Medulla oblongata (tissue), 1 donor: ENCODE measurements around the gene TPPP.
"Not testable (repeated sequence)": the region's sequence is repeated elsewhere in the genome, so short reads cannot be mapped to it uniquely, and the experiment has no call there.

Source experiments
- DNase-seq: peaks from one replicate; pipeline ENCODE4 v3.0.0-alpha.2; 2015; ENCODE audit errors: extremely low spot score

The TPPP gene

DNA sequence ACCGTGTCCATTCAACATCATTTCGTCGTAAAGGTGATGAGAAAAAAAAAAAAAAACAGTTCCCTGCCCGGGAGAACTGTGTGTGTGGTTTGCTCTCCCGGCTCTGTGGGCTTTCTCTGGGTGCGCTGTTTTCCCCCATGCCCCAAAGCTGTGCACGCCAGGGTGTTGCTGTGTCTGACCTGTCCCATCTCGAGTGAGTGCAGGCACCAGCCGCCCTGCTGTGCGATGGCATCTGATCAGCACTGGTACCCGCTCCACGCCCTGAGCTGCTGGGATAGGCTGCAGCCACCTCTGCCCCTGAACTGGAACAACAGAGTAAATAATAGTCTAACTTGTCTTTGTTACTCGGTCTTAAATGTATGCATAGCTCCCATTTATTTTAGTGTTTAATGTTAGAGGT is 47.7 kb downstream of the TPPP start:
- no peak for DNase-seq

DNA sequence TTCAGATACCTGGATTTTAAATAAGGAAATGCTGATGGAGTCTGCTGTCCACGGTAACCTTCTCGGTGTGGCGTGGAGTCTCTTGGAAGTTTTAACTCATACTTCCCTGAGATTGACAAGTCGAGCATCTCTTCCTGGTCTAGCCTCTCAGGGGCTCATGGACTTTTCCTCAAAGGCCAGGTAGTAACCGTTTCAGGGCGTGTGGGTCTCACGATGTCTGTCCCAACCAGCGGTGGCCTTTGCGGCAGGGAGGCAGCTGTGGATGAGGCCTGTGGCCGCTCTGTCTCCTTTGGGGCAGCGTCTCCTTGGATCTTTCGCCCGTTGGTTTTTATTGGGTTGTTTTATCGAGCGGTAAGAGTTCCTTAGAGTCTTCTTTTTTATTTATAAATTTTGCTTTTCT is 48.2 kb downstream of the TPPP start:
- DNase-seq = no peak

DNA sequence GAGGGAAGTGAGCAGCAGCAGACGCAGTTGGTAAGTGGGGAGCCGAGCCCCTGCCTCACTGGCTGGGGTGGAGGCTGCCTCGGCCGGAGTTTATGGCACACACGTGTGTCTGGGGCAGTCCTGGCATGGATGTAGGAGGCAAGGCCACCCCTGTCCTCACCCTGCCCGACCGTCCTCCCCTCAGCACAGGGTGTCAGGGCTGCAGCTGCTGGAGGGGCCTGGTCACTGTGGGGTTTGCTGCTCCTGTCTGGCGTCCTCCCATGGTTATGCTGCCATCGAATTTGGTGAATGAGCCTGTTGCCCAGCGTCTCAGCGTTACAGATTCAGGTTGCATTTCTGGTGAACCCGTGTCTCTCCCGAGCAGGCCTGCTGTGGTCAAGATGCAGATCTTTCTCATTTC is 48.6 kb downstream of the TPPP start:
- no peak for DNase-seq

DNA sequence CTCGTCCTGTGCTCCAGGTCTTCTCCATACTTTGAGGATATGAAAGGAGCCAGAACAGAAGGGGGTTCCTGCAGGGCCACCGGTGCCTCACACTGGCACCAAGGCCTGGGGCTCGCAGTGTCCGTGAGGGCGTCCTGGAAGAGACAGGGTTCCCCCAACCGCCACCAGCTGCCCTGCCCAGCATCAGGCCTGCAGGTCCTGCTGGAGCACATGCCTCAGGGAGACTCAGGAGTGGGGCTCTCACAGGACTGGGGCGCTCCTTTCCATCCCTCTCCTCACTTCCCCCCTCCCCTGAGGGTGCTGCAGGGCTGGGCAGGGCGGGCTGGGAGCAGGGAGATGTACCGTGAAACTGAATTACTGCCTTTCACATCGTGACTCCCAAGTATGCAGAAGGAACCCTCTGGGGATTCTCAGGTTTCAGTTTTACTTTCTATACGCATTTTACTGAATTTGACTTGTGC is 49.3 kb downstream of the TPPP start:
- DNase-seq = no peak

DNA sequence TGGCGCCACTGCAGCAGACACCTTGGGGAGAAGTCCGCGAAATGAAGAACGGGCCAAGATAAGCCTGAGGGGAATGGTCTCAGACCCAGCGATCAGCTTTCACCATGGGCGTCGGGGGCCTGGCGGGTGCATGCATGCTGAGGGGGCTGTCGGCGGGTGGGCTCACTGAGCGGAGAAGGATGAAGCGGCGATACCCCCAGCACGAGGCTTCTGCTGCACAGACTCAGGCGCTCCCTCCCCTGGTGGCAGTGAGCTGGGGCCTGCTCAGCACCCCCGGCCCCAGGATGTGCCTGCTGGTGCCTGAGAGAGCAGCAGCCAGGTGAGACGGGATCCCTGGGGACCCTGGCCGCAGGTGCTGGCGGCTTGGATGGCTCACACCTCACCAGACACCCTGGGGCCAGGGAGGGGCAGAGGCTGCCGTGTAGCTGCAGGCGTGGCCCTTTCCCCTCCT is 49.8 kb downstream of the TPPP start:
- DNase-seq = no peak

DNA sequence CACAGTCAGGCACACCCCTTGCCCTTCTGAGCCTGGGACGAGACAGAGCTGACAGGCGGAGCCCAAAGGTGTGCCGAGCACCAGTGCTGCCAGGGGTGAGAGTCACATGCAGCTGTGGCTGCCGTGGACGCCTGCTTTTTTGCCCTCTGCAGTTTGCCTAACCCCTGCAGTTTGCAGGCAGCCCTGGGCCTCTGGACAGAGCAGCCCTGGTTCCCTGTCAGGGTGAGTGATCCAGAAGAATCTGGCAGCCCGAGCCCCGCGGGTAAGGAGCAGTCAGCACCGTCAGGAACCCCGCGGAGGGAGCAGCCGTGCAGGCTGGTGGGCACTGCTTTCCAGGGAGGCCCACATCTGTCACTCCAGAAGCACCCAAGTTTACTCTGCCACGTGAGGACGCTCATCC is 50.7 kb downstream of the TPPP start:
- DNase-seq = no peak

DNA sequence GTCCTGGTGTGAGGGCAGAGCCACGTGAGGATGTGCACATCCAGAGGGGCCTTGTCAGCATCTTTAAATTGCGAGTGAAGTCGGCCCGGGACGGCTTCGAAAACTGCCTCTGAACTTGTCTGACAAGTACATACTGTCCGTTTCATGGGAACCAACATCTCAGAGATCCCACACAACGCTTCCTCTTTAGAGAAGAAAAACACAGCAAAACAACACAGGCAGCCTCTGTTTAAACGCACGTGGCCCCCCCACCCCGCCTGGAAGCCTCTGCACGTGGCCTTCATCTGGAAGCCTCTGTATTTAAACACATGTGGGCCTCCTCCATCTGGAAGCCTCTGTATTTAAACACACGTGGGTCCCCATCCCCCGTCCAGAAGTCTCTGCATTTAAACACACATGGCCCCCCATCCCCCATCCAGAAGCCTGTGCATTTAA is 51.8 kb downstream of the TPPP start:
- no peak for DNase-seq

DNA sequence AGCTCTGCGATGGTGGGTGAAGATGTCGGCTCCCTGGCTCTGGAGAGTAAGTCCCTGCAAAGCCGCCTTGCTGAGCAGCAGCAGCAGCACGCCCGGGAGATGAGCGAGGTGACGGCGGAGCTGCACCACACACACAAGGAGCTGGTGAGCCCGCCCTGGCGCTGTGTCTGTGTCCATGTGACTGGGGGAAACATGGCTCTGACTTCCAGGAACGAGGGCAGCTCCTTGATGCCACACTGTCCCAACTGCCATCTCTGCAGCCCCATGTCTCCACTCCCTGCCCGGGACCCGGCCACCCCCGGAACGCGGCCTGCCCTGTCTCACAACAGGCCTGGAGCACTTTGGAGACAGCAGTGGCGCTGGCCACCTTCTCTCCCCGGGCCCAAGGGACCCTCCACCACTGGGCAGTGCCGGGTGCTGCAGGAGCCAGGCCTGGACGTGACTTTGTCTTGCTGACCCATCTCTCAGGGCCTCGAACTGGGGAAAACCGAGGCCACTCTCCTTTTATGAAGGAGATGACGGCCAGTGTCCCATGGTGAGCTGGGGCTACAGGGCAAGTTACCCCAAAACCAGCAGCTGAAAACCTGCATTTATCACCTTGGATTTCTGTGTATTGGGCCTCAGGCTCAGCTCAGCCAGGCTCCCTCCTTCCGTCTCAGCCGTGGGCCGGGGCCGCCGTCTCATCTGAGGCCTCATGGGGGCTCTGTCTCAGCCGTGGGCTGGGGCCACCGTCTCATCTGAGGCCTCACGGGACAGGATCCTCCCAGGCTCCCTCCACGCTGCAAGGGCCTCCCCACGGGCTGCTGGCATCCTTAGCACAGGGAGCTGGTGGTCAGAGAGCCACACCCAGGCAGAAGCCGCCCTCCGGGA is 52.5 kb downstream of the TPPP start:
- DNase-seq = no peak

DNA sequence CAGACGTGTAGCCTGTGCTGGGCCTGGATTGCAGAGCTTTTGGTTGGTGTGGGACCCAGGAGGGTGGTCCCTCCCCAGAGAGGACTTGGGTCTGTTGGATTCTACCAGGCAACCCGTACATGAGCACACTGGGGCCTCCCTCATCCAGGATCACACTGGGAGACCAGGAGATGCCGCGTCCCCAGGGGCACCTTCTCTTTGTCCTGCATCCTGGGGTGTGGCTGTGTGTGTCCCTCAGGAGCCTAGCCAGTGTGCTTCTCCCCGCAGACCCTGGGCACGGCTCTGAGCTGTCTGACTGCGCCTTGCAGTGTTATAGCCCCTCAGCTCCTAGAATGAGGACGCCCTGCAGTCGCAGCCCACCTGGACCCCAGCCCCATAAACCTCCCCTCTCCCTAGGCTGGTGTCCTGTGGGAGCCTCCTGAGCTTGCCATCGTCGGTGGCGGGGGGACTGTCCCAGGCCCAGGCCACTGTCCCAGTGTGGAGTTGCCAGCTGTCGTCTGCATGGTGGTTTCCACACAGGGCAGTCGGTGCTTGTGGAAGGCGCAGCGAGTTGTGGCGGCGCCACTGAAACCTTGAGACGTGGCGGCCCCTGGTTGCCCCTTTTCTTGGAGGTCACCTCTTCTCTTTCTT is 53.5 kb downstream of the TPPP start:
- DNase-seq = no peak

DNA sequence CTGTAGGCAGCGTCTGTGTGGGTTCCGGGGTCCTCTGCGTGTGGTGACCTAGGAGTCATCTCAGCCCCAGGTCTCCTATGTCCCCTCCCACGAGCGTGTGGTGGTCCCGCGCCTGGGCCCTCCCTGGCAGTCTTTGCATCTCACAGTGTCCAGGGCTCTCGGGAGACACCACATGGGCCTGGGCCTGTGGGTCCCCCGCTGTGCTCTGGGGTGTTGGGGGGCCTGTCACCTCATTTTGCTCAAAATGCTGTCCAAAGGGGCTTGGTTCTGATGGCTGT is 54.0 kb downstream of the TPPP start:
- no peak for DNase-seq

DNA sequence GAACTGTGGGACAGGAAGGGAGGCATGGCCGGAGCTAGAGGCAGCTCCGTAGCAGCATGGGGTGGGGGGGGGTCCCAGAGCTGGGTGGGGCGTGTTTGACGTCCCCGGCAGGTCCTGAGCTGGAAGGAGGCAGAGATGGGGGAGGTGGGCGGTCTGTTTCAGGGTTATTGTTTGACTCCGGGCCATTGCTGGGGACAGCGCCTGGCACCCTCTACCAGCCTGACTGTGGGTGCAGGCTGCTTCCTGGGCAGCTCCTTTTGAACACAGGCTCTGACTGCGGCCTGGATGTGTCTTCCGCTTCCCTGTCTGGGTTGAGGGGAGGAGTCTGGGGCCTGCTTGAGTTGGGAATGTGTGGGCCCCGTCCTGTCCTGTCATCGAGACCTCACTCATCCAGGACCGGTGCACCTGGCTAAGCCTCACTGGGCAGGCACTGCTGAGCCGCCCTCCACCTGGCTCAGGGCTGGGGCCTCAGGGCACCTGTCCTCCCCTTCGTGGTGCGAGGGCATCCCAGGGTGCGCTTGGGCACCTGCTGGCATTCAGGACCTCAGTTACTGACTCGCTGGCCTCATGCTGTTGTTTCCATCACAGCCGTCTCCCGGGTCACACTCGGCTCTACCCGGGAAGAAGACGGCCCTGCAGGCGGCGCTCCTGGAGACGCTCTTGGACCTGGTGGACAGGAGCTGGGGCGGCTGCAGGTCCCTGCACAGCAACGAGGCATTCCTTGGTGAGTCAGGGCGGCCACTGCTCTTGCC is 54.5 kb downstream of the TPPP start:
- DNase-seq = no peak

DNA sequence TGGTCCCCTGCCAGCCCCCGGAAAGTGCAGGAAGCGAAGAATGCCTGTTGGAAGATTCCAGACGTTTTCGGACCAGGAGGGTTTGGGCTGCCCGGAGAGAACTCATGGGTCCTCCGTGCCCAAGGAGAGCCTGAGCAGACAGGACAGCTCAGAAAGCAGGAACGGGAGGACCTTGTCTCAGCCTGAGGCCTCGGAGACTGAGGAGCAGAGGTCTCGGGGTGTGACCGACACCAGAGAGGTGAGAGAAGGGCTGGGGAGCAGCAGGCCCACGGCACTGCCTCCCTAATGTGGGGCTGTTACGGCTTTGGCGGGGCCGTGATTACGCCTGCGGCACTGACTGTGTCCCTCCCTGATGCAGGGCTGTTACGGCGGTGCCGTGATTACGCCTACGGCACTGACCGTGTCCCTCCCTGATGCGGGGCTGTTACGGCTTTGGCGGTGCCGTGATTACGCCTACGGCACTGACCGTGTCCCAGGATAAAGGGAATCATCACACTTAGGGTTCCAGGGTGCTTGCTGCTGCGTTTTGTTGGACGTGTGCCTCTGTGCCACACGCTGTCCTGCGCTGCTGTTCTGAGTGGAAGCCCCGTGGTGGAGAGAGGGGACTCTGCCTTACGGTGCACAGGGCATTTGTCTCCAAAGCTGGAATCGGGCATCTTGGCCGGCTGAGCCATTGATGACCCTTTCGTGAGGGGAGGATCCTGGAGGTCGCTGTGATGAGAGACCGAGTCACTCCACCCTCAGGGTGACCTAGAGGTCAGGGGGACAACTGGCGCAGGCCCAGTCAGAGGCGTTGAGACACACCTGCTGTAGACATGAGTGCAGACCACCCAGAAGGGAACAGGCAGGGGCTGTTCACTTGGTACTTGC is 55.3 kb downstream of the TPPP start:
- DNase-seq = no peak

DNA sequence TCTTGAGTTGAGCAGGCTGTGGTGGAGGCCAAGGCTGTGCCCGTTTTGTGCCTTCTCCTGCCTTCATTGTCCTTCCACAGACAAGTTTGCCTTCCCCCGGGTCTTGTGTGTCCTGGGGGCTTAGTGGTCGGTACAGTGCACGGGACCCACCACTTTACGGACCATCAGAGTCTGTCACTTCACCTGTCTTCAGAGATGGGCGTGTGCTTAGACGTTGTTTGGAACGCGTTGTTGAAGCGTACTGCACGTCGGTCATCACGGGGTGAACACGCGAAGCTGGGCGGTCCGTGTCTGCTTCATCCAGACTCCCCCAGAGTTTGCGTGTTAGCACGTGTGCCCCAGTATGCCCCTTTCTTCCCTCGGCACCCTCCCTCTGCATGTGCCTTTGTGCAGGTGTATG is 56.2 kb downstream of the TPPP start:
- DNase-seq = no peak

DNA sequence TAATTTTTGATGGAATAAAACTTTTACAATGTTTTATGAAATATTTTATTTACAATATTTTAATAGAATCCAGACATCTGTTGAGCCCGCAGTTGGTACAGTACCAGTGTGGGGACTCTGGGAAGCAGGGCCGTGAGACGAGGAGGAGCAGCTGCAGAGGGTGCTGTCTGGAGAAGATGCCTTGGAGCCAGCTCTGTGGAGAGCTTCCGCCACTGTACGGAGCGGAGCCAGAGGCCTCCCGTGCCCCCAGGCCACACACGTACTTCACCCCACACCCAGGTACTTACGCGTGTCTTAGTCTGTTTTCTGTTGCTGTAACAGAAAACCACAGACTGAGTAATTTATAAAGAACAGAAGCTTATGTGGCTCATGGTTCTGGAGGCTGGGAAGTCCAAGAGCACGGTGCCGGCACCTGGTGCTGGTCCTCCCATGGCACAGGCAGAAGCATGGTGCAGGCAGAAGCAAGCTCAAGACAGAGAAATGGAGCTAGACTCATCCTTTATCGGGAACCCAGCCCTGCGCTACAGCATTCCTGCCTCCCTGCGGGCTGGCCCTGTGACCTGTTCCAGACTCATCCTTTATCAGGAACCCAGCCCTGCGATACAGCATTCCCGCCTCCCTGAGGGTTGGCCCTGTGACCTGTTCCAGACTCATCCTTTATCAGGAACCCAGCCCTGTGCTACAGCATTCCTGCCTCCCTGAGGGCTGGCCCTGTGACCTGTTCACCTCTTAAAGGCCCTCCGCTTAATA is 57.7 kb downstream of the TPPP start:
- no peak for DNase-seq

DNA sequence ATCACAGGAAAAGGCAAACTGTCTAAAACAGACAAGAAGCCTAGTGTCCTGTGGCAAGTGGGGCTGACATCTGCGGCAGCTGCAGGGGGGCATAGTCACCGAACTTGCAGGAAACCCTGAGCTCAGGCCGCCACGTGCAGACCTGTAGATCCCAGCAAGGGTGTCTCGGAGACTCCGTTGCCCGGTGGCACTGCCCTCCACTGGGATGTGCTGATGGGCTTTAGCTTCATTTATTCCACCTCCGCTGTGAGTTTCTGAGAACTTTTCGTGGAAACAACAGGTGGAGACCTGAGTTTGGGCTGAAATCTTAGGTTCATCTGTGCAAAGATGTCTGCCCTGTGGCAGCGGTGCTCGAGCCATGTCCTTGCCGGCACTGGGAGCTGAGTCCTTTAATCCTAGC is 59.0 kb downstream of the TPPP start:
- DNase-seq = no peak

DNA sequence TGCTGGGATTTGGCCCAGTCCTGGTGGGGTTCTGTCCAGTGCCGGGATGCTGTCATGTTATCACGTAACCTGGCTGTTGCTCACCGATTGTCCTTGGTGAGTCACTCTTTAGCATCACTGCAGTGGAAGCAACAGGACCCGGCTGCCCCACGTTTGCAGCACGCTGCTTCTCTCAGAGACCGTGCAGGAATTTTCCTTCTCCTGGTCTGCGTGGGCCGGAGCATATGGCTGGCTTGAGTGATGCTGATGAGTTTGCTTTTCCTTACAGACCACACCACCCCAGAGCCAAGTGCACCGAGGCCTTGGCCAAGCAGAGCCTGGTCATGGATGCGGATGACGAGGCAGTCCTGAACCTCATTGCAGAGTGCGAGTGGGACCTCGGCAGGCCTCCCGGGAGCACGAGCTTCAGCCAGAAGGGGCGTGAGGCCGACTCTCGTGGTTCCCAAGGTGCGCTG is 59.6 kb downstream of the TPPP start:
- no peak for DNase-seq

DNA sequence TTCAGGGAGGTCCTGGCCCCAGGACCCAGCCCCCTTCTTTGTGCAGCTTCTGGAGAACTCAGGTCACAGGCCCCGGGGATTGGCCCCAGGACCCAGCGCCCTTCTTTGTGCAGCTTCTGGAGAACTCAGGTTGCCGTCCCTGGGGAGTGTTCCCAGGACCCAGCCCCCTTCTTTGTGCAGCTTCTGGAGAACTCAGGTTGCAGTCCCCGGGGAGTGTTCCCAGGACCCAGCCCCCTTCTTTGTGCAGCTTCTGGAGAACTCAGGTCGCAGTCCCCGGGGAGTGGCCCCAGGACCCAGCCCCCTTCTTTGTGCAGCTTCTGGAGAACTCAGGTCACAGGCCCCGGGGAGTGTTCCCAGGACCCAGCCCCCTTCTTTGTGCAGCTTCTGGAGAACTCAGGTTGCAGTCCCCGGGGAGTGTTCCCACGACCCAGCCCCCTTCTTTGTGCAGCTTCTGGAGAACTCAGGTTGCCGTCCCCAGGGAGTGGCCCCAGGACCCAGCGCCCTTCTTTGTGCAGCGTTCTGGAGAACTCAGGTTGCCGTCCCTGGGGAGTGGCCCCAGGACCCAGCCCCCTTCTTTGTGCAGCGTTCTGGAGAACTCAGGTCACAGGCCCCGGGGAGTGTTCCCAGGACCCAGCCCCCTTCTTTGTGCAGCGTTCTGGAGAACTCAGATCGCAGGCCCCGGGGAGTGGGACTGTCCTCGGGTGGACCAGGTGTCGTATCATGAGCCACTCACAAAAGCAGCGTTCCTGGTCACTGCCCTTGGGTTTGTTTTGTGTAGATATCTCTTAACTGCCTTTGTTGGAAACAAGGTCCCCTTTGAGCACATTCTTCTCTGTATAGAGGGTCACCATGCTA is 64.6 kb downstream of the TPPP start:
- DNase-seq = not testable (repeated sequence)

DNA sequence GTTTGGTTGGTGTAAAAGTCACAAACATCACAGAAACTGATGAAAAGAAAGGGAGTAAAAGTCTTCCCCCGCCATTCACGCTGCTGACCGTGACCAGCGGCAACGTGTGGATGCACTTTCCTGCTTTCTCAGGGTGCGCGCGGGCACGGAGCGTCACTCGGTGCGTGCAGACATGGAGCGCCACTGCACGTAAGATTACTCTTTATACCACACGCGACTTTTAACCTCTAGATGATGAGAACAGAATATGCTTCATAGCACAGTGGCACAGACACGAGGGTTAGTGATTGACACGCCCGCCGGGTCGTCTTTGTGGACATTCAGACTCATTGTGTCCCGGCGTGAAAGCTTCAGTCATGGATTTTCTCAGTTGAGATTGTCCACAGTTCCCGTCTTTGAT is 65.3 kb downstream of the TPPP start:
- DNase-seq = no peak

DNA sequence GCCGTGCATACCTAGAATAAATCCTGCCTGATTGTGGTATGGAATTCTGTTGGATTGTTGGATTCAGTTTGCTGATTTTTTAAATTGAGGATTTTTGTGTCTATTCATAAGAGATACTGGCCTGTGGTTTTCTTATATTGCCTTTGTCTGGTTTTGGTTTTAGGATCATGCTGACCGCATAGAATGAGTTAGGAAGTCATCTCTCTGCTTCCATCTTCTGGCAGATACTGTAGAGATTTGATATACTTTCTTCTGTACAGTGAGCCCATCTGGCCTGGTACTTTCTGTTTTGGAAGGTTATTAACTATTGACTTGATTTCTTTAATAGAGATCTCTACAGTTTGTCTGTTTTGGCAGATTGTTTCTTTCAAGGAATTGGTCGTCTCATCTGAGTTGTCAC is 66.3 kb downstream of the TPPP start:
- no peak for DNase-seq

DNA sequence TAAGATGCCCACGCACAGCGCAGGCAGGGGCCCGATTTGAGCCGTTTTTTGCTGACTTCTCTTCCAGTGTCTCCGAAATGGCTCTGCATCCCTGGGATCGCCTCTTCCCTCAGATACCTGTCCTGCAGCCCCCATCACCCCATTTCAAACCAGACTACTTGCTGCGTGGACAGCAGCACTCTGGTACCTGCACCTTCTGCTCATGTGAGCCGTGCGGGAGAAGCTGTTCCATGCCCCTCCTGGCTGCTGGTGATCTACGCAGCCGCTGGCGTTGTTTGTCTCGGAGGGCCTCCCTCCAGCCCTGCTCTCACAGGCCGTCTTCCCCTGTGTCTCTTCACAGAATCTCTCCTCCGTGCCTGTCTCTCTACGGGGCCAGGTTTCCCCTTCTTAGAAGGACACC is 67.6 kb downstream of the TPPP start:
- no peak for DNase-seq
